GM19043 (cell line): ENCODE results near the gene IQSEC3.

Experiments used
- ATAC-seq: cut with Tn5 transposase; IDR thresholded peaks from one replicate; pipeline ENCODE4 v1.9.1; 2021; ENCODE audit warnings: low read depth; ENCODE audit not compliant: unreplicated experiment

The IQSEC3 gene

GRCh38 chr12:159156-159782, 92.7 kb downstream of the IQSEC3 start:
- ATAC-seq = no peak

GRCh38 chr12:160858-161257, 94.3 kb downstream of the IQSEC3 start:
- no peak for ATAC-seq

- ATAC-seq = no peak
Measured at GRCh38 chr12:161823-162222, 95.3 kb downstream of the IQSEC3 start.

- no peak for ATAC-seq
Measured at GRCh38 chr12:162467-163307, 96.1 kb downstream of the IQSEC3 start.

- no peak for ATAC-seq
Measured at GRCh38 chr12:163406-163986, 96.9 kb downstream of the IQSEC3 start.

GRCh38 chr12:164207-164606, 97.6 kb downstream of the IQSEC3 start:
- ATAC-seq = no peak

- no peak for ATAC-seq
Measured at GRCh38 chr12:165862-166368, 99.3 kb downstream of the IQSEC3 start.

- ATAC-seq = no peak
Measured at GRCh38 chr12:166425-167075, 100.0 kb downstream of the IQSEC3 start.

- ATAC-seq = no peak
Measured at GRCh38 chr12:167959-168600, 101.5 kb downstream of the IQSEC3 start.

GRCh38 chr12:168763-169525, 102.4 kb downstream of the IQSEC3 start:
- ATAC-seq = no peak

GRCh38 chr12:169528-170370, 103.2 kb downstream of the IQSEC3 start:
- no peak for ATAC-seq

- ATAC-seq = no peak
Measured at GRCh38 chr12:170371-171225, 104.0 kb downstream of the IQSEC3 start.

- no peak for ATAC-seq
Measured at GRCh38 chr12:171276-171675, 104.7 kb downstream of the IQSEC3 start.

- no peak for ATAC-seq
Measured at GRCh38 chr12:171743-172676, 105.4 kb downstream of the IQSEC3 start.

GRCh38 chr12:172732-173161, 106.2 kb downstream of the IQSEC3 start:
- no peak for ATAC-seq

- ATAC-seq = no peak
Measured at GRCh38 chr12:174124-174523, 107.6 kb downstream of the IQSEC3 start.

GRCh38 chr12:174596-174995, 108.0 kb downstream of the IQSEC3 start:
- no peak for ATAC-seq
